HepG2 (cell line): Measurements from ENCODE around the gene SGMS1. TPM values are rescaled to one million over a fixed set of nuclear protein-coding genes. Genes with fewer than 3 reads are reported as not detected.

Experiments
- ATAC-seq: fragments of 200-7000 bp; cut with Tn5 transposase; 3 replicates; pipeline ENCODE4 v1.9.1; 2020; ENCODE audit warnings: mild to moderate bottlenecking, moderate library complexity
- BruUV-seq: library from RNA; stranded (reverse); fragments of 400-500 nt; replicated peaks from 2 replicates; lab custom pipeline; 2021; lab: Mats Ljungman, UMichigan
- CTCF ChIA-PET: fragments of 300-600 bp; formaldehyde crosslinking; extraction: SDS; loops from one replicate; lab custom pipeline; 2021; ENCODE audit warnings: low total read pairs, inconsistent platforms, low intra/inter-chr PET ratio; lab: Yijun Ruan, JAX
- POLR2A ChIA-PET: fragments of 350-600 bp; sonication (Branson Sonifier 250); formaldehyde crosslinking; loops from one replicate; lab custom pipeline; 2020; ENCODE audit warnings: antibody characterized with exemption, inconsistent platforms; lab: Yijun Ruan, JAX
- DNase-seq: peaks from one replicate; pipeline ENCODE4 v3.0.0-alpha.2; 2015; ENCODE audit warnings: low spot score
- FAIRE-seq: peaks from 3 replicates; lab custom pipeline; 2011; peaks lifted over from hg19 to GRCh38; lab: Jason Lieb, UNC
- H2AFZ ChIP-seq: one replicate; pipeline ENCODE4 v1.6.1; 2011; ENCODE audit warnings: low read length, inconsistent platforms
- H3K27ac ChIP-seq: fragments of 300-600 bp; 3 replicates; pipeline ENCODE4 v1.8.0; 2011; ENCODE audit warnings: mixed run types, mild to moderate bottlenecking, mixed read lengths, low read length, inconsistent platforms; ENCODE audit not compliant: insufficient read depth; ENCODE audit errors: extremely low read length
- H3K27me3 ChIP-seq, 2 experiments: fragments of 200-600 bp in 1 of 2; 2 replicates in 1 of 2; 3 replicates in 1 of 2; pipeline versions ENCODE4 v1.6.0 to v1.8.0; 2011; ENCODE audit warnings: low read length in 2 of 2, mild to moderate bottlenecking in 2 of 2, moderate library complexity in 2 of 2, inconsistent platforms in 1 of 2; ENCODE audit not compliant: insufficient read depth in 2 of 2, control insufficient read depth in 1 of 2
- H3K36me3 ChIP-seq, 2 experiments: fragments of 200-600 bp in 1 of 2; replicated peaks in 1 of 2; 2 replicates in 1 of 2; 3 replicates in 1 of 2; pipeline versions ENCODE4 v1.5.1 to v1.8.0; 2011; ENCODE audit warnings: low read length in 2 of 2, inconsistent platforms in 1 of 2; ENCODE audit not compliant: insufficient read depth in 2 of 2, control insufficient read depth in 1 of 2
- H3K4me1 ChIP-seq: 2 replicates; pipeline ENCODE4 v1.5.1; 2012; ENCODE audit warnings: low read length, inconsistent platforms; ENCODE audit not compliant: insufficient read depth
- H3K4me2 ChIP-seq: 2 replicates; pipeline ENCODE4 v1.6.0; 2011; ENCODE audit warnings: low read depth, low read length, inconsistent platforms
- H3K4me3 ChIP-seq, 3 experiments: fragments of 200-600 bp in 1 of 3; sonication (generic), shearing (Covaris generic) in 1 of 3; replicated peaks in 1 of 3; 2 replicates each; pipeline ENCODE4 v1.5.1; 2011 to 2016; ENCODE audit warnings: low read length in 3 of 3, inconsistent platforms in 2 of 3, low read depth in 2 of 3, mild to moderate bottlenecking in 2 of 3, control low read depth in 1 of 3, mixed read lengths in 1 of 3; ENCODE audit not compliant: insufficient read depth in 1 of 3
- H3K79me2 ChIP-seq: one replicate; pipeline ENCODE4 v1.6.1; 2011; ENCODE audit warnings: low read length, inconsistent platforms; ENCODE audit not compliant: insufficient read depth
- H3K9ac ChIP-seq: 2 replicates; pipeline ENCODE4 v1.6.0; 2011; ENCODE audit warnings: mild to moderate bottlenecking, low read depth, low read length, inconsistent platforms; ENCODE audit not compliant: insufficient read depth
- H3K9me3 ChIP-seq: 2 replicates; pipeline ENCODE4 v1.5.1; 2012; ENCODE audit warnings: mild to moderate bottlenecking, low read length
- H4K20me1 ChIP-seq: 2 replicates; pipeline ENCODE4 v1.6.0; 2011; ENCODE audit warnings: inconsistent platforms, mild to moderate bottlenecking, low read length, moderate library complexity; ENCODE audit not compliant: insufficient read depth
- GABPB1 ChIP-seq: IDR thresholded peaks from 2 replicates; pipeline ENCODE4 v1.6.1; 2016; ENCODE audit warnings: mild to moderate bottlenecking, missing genetic modification reagents, moderate library complexity, missing compliant biosample characterization
- LCORL ChIP-seq, 2 experiments: fragments of 450-650 bp in 1 of 2; sonication (generic) in 1 of 2; formaldehyde crosslinking in 1 of 2; IDR thresholded peaks; 2 replicates each; pipeline versions ENCODE4 v1.5.0 to v1.6.1; 2017 to 2020; ENCODE audit warnings: antibody characterized with exemption in 1 of 2, missing genetic modification reagents in 1 of 2
- NFYC ChIP-seq: IDR thresholded peaks from 2 replicates; pipeline ENCODE4 v1.6.1; 2016; ENCODE audit warnings: missing genetic modification reagents, missing compliant biosample characterization
- RARA ChIP-seq: IDR thresholded peaks from 2 replicates; pipeline ENCODE4 v1.6.1; 2016; ENCODE audit warnings: missing genetic modification reagents, missing compliant biosample characterization
- SALL1 ChIP-seq: sonication (generic); formaldehyde crosslinking; IDR thresholded peaks from 2 replicates; pipeline ENCODE4 v1.8.0; 2022; ENCODE audit warnings: mild to moderate bottlenecking, missing genetic modification reagents
- TARDBP ChIP-seq: sonication (generic); formaldehyde crosslinking; IDR thresholded peaks from 2 replicates; pipeline ENCODE4 v1.8.0; 2022; ENCODE audit warnings: mild to moderate bottlenecking, missing genetic modification reagents
- U2AF1 ChIP-seq: fragments of 200-400 bp; formaldehyde crosslinking; optimal IDR thresholded peaks from 2 replicates; pipeline ENCODE3; 2017; ENCODE audit warnings: mild to moderate bottlenecking, low read depth, low read length
- ZFX ChIP-seq: sonication (generic); formaldehyde crosslinking; IDR thresholded peaks from 2 replicates; pipeline ENCODE4 v1.4.0; 2020; ENCODE audit warnings: mild to moderate bottlenecking, low read depth, missing genetic modification reagents, moderate library complexity
- ZNF776 ChIP-seq: sonication (generic); formaldehyde crosslinking; IDR thresholded peaks from 2 replicates; pipeline ENCODE4 v1.4.0; 2020; ENCODE audit warnings: mild to moderate bottlenecking, missing genetic modification reagents
- ZNF781 ChIP-seq: sonication (generic); formaldehyde crosslinking; IDR thresholded peaks from 2 replicates; pipeline ENCODE4 v1.5.1; 2020; ENCODE audit warnings: borderline replicate concordance, mild to moderate bottlenecking, missing genetic modification reagents; ENCODE audit errors: not compliant biosample characterization
- WGBS: methylation state at CpG from one replicate; pipeline ENCODE4 v1.1.6; 2017; ENCODE audit warnings: low lambda C conversion rate; 5-methylcytosine and 5-hydroxymethylcytosine counted together
- in situ Hi-C: cut with HindIII; loops from 2 replicates; pipeline ENCODE4 v1.10.0; 2017; ENCODE audit warnings: low pct_unique_long_range_greater_than_20kb; ENCODE audit not compliant: extremely low pct_ligation_motif_present
- intact Hi-C: fragments of 100-400 bp; cut with micrococcal nuclease; formaldehyde crosslinking; loops from one replicate; pipeline ENCODE4 v1.10.0; 2022; ENCODE audit not compliant: unreplicated experiment
- polyA plus RNA-seq, 8 experiments: library from polyadenylated mRNA; depleted of rRNA in 3 of 8; stranded (reverse) in 7 of 8; unstranded in 1 of 8; fragments of >200 nt; fragmentation: Illumina TruSeq in 4 of 8; extraction: Trizol in 4 of 8; gene quantifications; 2 replicates each; pipeline versions ENCODE4 v1.2.1 to v1.2.3, GENCODE V29; 2011 to 2016; ENCODE audit warnings: low read depth in 4 of 8, missing spikeins in 1 of 8, mixed read lengths in 1 of 8; ENCODE audit not compliant: insufficient read depth in 1 of 8
- total RNA-seq, 5 experiments: library from RNA; depleted of rRNA; stranded (reverse); fragments of >200 nt; fragmentation: Illumina TruSeq; extraction: Trizol; gene quantifications; 2 replicates each; pipeline ENCODE4 v1.2.3, GENCODE V29; 2016; ENCODE audit warnings: low read depth in 1 of 5
- TF ChIP-seq, protein P1 (sequence below): sonication (generic); formaldehyde crosslinking; IDR thresholded peaks from 2 replicates; pipeline ENCODE4 v1.8.1; 2023; ENCODE audit warnings: mild to moderate bottlenecking, missing genetic modification reagents
- TF ChIP-seq, protein P2 (sequence below): sonication (generic); IDR thresholded peaks from 2 replicates; pipeline ENCODE4 v1.6.1; 2016; ENCODE audit warnings: low read depth, borderline replicate concordance
- TF ChIP-seq, protein P3 (sequence below): sonication (generic); formaldehyde crosslinking; IDR thresholded peaks from 2 replicates; pipeline ENCODE4 v1.4.0; 2020; ENCODE audit warnings: missing genetic modification reagents
- TF ChIP-seq, protein P4 (sequence below): fragments of 450-650 bp; IDR thresholded peaks from 2 replicates; pipeline ENCODE4 v1.6.1; 2017; ENCODE audit warnings: mild to moderate bottlenecking
- TF ChIP-seq, protein P5 (sequence below): sonication (generic); formaldehyde crosslinking; IDR thresholded peaks from 2 replicates; pipeline ENCODE4 v1.5.1; 2020; ENCODE audit warnings: missing genetic modification reagents, mild to moderate bottlenecking, borderline replicate concordance

SGMS1 gene
- total and polyA plus RNA-seq, 2 of the 13 experiments (the other 11 are each of a cell fraction or from before 2014, with no cell fraction given) = 6.5 to 15.1 TPM

DNA sequence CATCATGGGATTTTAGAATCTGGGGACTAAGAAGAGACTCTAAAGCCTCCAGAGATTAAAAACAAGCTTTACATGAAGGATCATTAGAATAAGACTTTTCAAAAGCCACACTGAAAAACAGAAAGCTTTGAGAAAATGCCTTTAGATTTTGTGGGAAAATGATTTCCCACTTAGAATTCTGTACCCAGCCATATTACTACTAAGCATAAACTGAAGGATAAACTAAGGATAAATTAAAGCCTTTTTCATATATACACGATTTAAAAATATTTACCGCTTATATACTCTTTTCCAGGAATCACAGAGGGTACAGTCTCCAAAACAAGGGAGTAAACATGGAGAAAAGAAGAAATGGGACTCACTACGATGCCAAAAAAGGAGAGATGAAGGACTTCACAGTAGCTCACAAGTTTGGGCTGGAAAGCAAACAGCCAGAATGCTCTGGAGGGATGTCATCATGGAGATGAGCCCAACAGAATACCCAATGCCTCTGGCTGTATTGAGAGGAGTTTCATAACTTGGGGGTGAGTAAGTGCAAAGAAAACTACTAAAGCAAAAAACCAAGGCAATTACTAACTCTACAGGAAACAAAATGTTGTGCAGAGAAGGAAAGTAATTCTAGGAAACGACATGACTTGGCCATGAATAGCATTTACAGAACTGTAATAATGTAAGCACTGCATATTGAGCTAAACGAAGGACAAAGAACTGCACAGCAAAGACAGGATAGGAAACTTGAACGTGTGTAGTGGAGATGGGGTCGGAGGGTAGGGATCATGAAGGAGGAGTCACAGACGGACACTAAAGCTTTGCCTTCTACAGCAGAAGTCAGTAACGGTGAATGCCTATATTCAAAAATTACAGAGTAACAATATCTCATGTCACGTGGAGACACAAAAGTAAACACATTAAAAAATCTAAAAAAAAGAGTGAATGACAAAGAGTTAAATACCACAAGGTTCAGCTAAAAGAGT, 311.0 kb downstream of the SGMS1 start:
- Histone ChIP-seq H3K79me2 (no peaks in the 10 kb centered on the region), H3K36me3 (peaks cover 2 to 25% of the 10 kb centered on the region in 2 experiments; a peak in 3 of 5 replicates), H3K27ac (no peak overlapping the region), H3K9ac (no peak overlapping the region), H3K4me2 (no peak overlapping the region), H3K4me1 (no peaks in the 10 kb centered on the region), H3K9me3 (no peaks in the 10 kb centered on the region), H4K20me1 (no peaks in the 10 kb centered on the region), H3K4me3 (no peak overlapping the region), H3K27me3 (no peaks in the 10 kb centered on the region), H2AFZ (no peak overlapping the region)
- in situ Hi-C loops (no loop called here), intact Hi-C loops (no loop called here)
- ATAC-seq = no peak
- ChIA-PET POLR2A (no interaction called here), CTCF (no interaction called here)
- no TSS peak for BruUV-seq
- WGBS = 94% methylated on average over 10 of the region's 10 CpGs
- no peak for FAIRE-seq
- no peak for DNase-seq
- TF ChIP-seq, protein P1, sequence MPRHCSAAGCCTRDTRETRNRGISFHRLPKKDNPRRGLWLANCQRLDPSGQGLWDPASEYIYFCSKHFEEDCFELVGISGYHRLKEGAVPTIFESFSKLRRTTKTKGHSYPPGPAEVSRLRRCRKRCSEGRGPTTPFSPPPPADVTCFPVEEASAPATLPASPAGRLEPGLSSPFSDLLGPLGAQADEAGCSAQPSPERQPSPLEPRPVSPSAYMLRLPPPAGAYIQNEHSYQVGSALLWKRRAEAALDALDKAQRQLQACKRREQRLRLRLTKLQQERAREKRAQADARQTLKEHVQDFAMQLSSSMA (CRISPR knock-in tag) = no peak
- TF ChIP-seq ZFX (CRISPR knock-in tag) (no peak), ZNF776 (CRISPR knock-in tag) (no peak), LCORL (IDR thresholded peaks at IDR 0.05) (no peak), LCORL (CRISPR knock-in tag; IDR thresholded peaks at IDR 0.05) (no peak), RARA (CRISPR knock-in tag) (no peak), U2AF1 (no peak), NFYC (no peak), GABPB1 (CRISPR knock-in tag) (no peak), SALL1 (CRISPR knock-in tag) (no peak), TARDBP (CRISPR knock-in tag) (no peak), ZNF781 (CRISPR knock-in tag) (no peak)
- TF ChIP-seq, protein P2, sequence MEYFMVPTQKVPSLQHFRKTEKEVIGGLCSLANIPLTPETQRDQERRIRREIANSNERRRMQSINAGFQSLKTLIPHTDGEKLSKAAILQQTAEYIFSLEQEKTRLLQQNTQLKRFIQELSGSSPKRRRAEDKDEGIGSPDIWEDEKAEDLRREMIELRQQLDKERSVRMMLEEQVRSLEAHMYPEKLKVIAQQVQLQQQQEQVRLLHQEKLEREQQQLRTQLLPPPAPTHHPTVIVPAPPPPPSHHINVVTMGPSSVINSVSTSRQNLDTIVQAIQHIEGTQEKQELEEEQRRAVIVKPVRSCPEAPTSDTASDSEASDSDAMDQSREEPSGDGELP = no peak
- TF ChIP-seq, protein P3, sequence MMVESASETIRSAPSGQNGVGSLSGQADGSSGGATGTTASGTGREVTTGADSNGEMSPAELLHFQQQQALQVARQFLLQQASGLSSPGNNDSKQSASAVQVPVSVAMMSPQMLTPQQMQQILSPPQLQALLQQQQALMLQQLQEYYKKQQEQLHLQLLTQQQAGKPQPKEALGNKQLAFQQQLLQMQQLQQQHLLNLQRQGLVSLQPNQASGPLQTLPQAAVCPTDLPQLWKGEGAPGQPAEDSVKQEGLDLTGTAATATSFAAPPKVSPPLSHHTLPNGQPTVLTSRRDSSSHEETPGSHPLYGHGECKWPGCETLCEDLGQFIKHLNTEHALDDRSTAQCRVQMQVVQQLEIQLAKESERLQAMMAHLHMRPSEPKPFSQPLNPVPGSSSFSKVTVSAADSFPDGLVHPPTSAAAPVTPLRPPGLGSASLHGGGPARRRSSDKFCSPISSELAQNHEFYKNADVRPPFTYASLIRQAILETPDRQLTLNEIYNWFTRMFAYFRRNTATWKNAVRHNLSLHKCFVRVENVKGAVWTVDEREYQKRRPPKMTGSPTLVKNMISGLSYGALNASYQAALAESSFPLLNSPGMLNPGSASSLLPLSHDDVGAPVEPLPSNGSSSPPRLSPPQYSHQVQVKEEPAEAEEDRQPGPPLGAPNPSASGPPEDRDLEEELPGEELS (CRISPR knock-in tag) = no peak
- TF ChIP-seq, protein P4, sequence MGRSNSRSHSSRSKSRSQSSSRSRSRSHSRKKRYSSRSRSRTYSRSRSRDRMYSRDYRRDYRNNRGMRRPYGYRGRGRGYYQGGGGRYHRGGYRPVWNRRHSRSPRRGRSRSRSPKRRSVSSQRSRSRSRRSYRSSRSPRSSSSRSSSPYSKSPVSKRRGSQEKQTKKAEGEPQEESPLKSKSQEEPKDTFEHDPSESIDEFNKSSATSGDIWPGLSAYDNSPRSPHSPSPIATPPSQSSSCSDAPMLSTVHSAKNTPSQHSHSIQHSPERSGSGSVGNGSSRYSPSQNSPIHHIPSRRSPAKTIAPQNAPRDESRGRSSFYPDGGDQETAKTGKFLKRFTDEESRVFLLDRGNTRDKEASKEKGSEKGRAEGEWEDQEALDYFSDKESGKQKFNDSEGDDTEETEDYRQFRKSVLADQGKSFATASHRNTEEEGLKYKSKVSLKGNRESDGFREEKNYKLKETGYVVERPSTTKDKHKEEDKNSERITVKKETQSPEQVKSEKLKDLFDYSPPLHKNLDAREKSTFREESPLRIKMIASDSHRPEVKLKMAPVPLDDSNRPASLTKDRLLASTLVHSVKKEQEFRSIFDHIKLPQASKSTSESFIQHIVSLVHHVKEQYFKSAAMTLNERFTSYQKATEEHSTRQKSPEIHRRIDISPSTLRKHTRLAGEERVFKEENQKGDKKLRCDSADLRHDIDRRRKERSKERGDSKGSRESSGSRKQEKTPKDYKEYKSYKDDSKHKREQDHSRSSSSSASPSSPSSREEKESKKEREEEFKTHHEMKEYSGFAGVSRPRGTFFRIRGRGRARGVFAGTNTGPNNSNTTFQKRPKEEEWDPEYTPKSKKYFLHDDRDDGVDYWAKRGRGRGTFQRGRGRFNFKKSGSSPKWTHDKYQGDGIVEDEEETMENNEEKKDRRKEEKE = no peak
- TF ChIP-seq, protein P5, sequence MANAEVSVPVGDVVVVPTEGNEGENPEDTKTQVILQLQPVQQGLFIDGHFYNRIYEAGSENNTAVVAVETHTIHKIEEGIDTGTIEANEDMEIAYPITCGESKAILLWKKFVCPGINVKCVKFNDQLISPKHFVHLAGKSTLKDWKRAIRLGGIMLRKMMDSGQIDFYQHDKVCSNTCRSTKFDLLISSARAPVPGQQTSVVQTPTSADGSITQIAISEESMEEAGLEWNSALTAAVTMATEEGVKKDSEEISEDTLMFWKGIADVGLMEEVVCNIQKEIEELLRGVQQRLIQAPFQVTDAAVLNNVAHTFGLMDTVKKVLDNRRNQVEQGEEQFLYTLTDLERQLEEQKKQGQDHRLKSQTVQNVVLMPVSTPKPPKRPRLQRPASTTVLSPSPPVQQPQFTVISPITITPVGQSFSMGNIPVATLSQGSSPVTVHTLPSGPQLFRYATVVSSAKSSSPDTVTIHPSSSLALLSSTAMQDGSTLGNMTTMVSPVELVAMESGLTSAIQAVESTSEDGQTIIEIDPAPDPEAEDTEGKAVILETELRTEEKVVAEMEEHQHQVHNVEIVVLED = no peak
